Mucosa of descending colon (tissue), 3 donors: Measurements from ENCODE around the gene MDN1. TPM values are rescaled to one million over a fixed set of nuclear protein-coding genes. Genes with fewer than 3 reads are reported as not detected.

Experiments
- ATAC-seq: fragments of 200-7000 bp; cut with Tn5 transposase; one replicate; pipeline ENCODE4 v1.9.1; 2020; ENCODE audit warnings: mild to moderate bottlenecking, moderate library complexity
- DNase-seq, 3 donors: peaks; one replicate each; pipeline ENCODE4 v3.0.0-alpha.2; 2020
- H3K36me3 ChIP-seq: fragments of 200-600 bp; one replicate; pipeline ENCODE4 v1.8.0; 2021; ENCODE audit warnings: low read depth, mild to moderate bottlenecking
- H3K4me1 ChIP-seq: fragments of 200-600 bp; one replicate; pipeline ENCODE4 v1.8.0; 2021; ENCODE audit warnings: low read depth, mild to moderate bottlenecking
- H3K4me3 ChIP-seq: fragments of 200-600 bp; one replicate; pipeline ENCODE4 v1.8.0; 2021; ENCODE audit warnings: mild to moderate bottlenecking
- H3K9me3 ChIP-seq: fragments of 200-600 bp; one replicate; pipeline ENCODE4 v1.8.0; 2021; ENCODE audit warnings: mild to moderate bottlenecking
- CTCF ChIP-seq: fragments of 200-600 bp; IDR thresholded peaks from one replicate; pipeline ENCODE4 v1.8.0; 2022; ENCODE audit warnings: antibody characterized with exemption, mild to moderate bottlenecking
- intact Hi-C, 2 donors: fragments of 100-400 bp; cut with DNase I in 1 of 2; cut with micrococcal nuclease in 1 of 2; formaldehyde crosslinking; loops; one replicate each; pipeline versions ENCODE4 v1.11.0 to v1.11.1; 2022; cut with DNase I, micrococcal nuclease
- total RNA-seq, 3 donors: library from RNA; stranded (reverse); fragmentation: NEBNext Ultra II Directional in 2 of 3; extraction: Animal tissue kit (Norgen Biotek cat#: 25700) in 2 of 3; gene quantifications; one replicate each; pipeline versions ENCODE4 v1.2.1 to v1.2.4, GENCODE V29; 2021 to 2023
- donor health status: DM: no; HTN: no; CAD: no; lungs with moderate emphysema.
- donor health status: DM: no; HTN: no; CAD: no.
- donor health status: DM: no; HTN: yes; CAD: no.

Gene MDN1
- total RNA-seq, 3 donors from 2014 or later, result 23.6 to 37.8 (median 32.5) TPM

DNA sequence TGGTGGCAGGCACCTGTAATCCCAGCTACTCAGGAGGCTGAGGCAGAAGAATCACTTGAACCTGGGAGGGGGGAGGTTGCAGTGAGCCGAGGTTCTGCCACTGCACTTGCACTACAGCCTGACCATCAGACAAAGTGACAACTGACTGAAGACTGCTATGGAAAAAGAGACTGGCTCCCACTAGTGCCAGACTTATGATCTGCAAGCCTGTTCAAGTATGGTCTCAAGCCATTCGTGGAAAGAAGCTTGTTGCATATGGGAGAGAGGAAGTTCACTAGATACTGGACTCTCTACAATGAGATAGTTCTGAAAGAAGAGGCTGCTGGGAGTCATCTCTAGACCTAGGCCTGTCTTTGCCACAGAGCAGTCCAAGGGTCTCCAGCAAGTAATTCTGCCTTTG is 26.7 kb downstream of the MDN1 start:
- peak in 1 of 3 donors; percentile 65 for DNase-seq
- peak; percentile 78 for ATAC-seq

DNA sequence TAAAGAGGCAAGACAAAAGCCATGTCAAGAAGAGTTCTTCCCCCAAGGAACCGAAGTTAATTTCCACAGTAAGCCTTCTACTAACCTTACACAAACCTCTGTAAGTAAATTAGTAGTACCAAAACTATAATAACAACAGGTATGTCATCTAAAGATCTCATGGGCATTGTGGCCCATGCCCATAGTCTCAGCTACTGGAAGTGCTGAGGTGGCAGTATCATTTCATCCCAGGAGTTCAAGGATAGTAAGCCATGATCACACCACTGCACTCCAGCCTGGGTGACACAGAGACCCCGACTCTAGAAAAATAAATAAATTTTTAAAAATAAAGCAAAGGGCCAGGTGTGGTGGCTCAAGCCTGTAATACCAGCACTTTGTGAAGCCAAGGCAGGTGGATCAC is 29.2 kb downstream of the MDN1 start:
- no peaks in the 10 kb centered on the region for H3K4me1 ChIP-seq
- TF ChIP-seq CTCF, result no peak
- H3K4me3 ChIP-seq, result no peak overlapping the region
- intact Hi-C loops, result no loop called here
- ATAC-seq, result no peak
- no peak for DNase-seq
- no peaks in the 10 kb centered on the region for H3K36me3 ChIP-seq
- H3K9me3 ChIP-seq, result no peaks in the 10 kb centered on the region

More for the DNA sequence above, 26.7 kb downstream of the MDN1 start:
- H3K9me3 ChIP-seq, result no peaks in the 10 kb centered on the region
- intact Hi-C loops, result no loop called here
- H3K4me1 ChIP-seq, result no peaks in the 10 kb centered on the region
- no peak for TF ChIP-seq CTCF
- no peaks in the 10 kb centered on the region for H3K36me3 ChIP-seq
- no peak overlapping the region for H3K4me3 ChIP-seq

- no peak for TF ChIP-seq CTCF
- peaks cover under 1% of the 10 kb centered on the region for H3K36me3 ChIP-seq
- ATAC-seq, result peak; percentile 67
Measured at GRCh38 chr6:89789980-89790379, 29.6 kb downstream of the MDN1 start.

DNA sequence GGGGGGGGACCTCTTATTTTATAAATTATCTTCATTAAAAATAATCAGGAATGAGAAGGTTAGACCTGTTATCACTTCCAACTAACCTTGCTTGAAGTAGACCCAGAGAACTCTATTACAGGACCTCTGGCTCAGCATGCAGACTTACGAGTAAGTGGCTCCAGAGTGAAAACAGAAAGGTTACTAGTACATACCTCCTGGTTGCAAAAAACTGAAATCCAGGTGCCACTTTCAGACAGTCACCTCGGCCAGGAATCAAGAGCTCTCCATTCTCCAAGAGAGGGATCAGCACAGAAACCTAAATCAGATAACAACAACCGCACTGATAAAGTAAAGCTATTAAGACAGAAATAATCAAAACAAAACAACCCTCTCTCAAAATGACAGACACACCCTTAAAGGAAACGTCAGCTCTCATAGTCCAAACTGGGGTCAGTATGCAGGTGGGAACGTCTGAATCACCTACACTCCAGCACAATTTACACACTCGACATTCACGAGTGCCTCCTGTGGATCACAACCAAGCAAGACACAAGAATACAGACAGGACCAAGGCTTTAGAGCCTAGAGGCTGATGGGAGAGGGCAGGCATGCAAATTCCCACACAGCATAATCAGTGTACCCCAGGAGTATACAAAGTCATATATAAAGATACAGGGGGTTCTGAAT is 31.8 kb downstream of the MDN1 start:
- Histone ChIP-seq H3K4me1 (no peaks in the 10 kb centered on the region), H3K9me3 (peaks cover 9% of the 10 kb centered on the region), H3K4me3 (no peak overlapping the region), H3K36me3 (peaks cover 14% of the 10 kb centered on the region)
- ATAC-seq (no peak), DNase-seq (no peak)
- TF ChIP-seq CTCF, result no peak
- intact Hi-C loops, result no loop called here

More at GRCh38 chr6:89789980-89790379, 29.6 kb downstream of the MDN1 start:
- Histone ChIP-seq H3K4me1 (no peaks in the 10 kb centered on the region), H3K9me3 (no peaks in the 10 kb centered on the region), H3K4me3 (no peak overlapping the region)
- DNase-seq, result no peak
- intact Hi-C loops, result no loop called here

DNA sequence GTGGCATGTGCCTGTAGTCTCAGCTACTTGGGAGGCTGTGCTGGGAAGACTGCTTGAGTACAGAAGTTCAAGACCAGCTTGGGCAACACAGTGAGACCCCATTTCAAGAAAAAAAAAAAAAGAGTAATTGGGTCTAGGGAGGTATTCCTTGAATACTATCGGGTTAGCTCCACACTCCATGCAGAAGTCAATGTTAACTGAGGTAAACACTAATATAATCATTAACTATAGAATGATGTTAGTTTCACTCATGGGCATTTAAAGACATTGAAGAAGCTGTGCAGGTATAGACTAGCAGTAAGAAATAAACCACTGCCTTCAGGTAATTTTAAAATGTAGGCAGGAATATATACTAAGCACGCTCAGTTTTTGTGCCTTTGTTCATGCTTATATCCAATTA is 32.6 kb downstream of the MDN1 start:
- peaks cover 15% of the 10 kb centered on the region for H3K36me3 ChIP-seq
- no peak for DNase-seq
- intact Hi-C loops, result no loop called here
- no peaks in the 10 kb centered on the region for H3K4me1 ChIP-seq
- no peak for TF ChIP-seq CTCF
- H3K9me3 ChIP-seq, result peaks cover 9% of the 10 kb centered on the region
- H3K4me3 ChIP-seq, result no peak overlapping the region
- no peak for ATAC-seq
